ENCODE data around the gene CLRN1. TPM values are rescaled to one million over a fixed set of nuclear protein-coding genes. Genes with fewer than 3 reads are reported as not detected.

CLRN1 gene
- total RNA-seq, 1 donor from 2014 or later = not detected

DNA sequence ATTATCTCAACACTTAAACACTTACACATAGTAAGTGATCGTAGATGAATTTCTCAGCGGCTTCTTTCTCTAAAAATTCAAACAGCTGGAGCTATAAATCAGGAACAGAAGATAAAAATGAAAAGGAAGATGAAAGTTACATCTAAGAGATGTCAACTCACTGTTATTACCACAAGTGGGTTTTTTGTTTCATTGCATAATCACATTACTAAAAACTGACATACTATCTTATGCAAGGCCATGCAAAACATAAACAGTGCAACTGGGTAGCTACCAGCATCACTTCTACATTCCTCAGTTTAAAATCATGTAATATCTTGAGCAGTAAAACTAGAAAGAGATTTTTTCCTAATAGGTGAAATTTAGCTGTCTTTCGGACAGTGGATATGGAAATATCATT lies 82.2 kb downstream of the CLRN1 start:
- Histone ChIP-seq H3K27me3 (ENCODE audit: control insufficient read depth, insufficient read depth, low read length) (peaks cover 5% of the 10 kb centered on the region), H3K36me3 (ENCODE audit: control insufficient read depth, insufficient read depth, low read length) (no peaks in the 10 kb centered on the region), H3K4me3 (ENCODE audit: low read depth, low read length) (no peak overlapping the region)
- FAIRE-seq (no peak), DNase-seq (ENCODE audit: low read depth) (no peak)
- TF ChIP-seq, protein P1, sequence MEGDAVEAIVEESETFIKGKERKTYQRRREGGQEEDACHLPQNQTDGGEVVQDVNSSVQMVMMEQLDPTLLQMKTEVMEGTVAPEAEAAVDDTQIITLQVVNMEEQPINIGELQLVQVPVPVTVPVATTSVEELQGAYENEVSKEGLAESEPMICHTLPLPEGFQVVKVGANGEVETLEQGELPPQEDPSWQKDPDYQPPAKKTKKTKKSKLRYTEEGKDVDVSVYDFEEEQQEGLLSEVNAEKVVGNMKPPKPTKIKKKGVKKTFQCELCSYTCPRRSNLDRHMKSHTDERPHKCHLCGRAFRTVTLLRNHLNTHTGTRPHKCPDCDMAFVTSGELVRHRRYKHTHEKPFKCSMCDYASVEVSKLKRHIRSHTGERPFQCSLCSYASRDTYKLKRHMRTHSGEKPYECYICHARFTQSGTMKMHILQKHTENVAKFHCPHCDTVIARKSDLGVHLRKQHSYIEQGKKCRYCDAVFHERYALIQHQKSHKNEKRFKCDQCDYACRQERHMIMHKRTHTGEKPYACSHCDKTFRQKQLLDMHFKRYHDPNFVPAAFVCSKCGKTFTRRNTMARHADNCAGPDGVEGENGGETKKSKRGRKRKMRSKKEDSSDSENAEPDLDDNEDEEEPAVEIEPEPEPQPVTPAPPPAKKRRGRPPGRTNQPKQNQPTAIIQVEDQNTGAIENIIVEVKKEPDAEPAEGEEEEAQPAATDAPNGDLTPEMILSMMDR (IDR thresholded peaks at IDR 0.05; ENCODE audit: insufficient read depth, low read length, severe bottlenecking) = no peak

DNA sequence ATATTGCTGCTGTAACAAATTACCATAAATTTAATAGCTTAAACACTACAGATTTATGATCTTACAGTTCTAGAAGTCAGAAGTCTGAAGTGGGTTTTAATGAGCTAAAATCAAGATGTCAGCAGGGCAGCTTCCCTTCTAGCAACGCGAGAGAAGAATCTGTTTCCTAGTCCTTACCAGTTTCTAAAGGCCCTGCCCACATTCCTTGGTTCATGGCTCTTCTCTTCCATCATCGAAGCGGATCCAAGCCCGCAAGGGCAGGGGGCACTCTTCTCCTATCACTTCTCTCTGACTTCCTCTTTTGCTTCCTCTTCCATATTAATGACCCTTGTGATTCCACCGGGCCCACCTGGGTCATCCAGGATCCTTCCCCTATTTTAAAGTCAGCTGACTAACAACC lies 83.4 kb downstream of the CLRN1 start:
- H3K4me3 ChIP-seq (ENCODE audit: low read depth, low read length) = no peak overlapping the region
- peaks cover 3% of the 10 kb centered on the region for H3K27me3 ChIP-seq (ENCODE audit: control insufficient read depth, insufficient read depth, low read length)
- DNase-seq (ENCODE audit: low read depth) (no peak), FAIRE-seq (no peak)
- no peaks in the 10 kb centered on the region for H3K36me3 ChIP-seq (ENCODE audit: control insufficient read depth, insufficient read depth, low read length)
- TF ChIP-seq, protein P1 (IDR thresholded peaks at IDR 0.05; ENCODE audit: insufficient read depth, low read length, severe bottlenecking) = no peak

DNA sequence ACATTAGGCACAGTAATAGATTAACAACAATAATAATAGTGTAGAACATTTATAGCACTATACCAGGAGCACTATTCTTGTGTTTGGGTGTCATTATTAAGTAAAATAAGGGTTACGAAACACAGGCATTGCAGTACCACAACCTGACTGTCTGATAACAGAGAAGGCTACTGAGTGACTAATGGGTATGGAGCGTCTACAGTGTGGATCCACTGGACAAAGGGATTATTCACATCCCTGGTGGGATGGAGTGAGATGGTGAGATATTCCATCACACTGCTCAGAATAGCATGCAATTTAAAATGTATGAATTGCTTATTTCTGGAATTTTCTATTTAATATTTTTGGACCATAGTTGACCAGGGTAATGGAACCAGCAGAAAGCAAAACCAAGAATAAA lies 85.5 kb downstream of the CLRN1 start:
- DNase-seq (ENCODE audit: low read depth) (peak; percentile 42), FAIRE-seq (no peak)
- H3K27me3 ChIP-seq (ENCODE audit: control insufficient read depth, insufficient read depth, low read length) = peaks cover 3% of the 10 kb centered on the region
- H3K36me3 ChIP-seq (ENCODE audit: control insufficient read depth, insufficient read depth, low read length) = no peaks in the 10 kb centered on the region
- TF ChIP-seq, protein P1 (IDR thresholded peaks at IDR 0.05; ENCODE audit: insufficient read depth, low read length, severe bottlenecking) = no peak
- H3K4me3 ChIP-seq (ENCODE audit: low read depth, low read length) = no peak overlapping the region

DNA sequence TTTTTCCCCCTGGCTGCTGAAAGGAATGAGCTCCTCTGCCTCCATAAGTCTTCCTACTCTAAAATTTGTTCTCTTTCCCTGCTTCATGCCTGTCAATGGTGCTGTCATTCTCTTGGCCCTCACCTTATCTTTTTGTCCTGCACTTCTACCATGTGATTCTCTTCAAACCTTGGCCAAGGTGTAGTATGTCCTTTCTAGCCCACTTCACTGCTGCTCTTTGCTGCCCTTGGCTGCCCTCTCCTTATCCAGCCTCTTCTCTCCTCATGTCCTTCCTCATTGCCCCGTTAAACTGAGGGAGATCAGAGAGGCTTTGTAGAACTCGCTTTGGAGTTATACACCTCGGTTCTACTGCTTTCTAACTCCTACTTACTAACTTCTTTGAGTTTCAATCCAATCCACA lies 87.0 kb downstream of the CLRN1 start:
- Histone ChIP-seq H3K27me3 (ENCODE audit: control insufficient read depth, insufficient read depth, low read length) (peaks cover 3% of the 10 kb centered on the region), H3K36me3 (ENCODE audit: control insufficient read depth, insufficient read depth, low read length) (no peaks in the 10 kb centered on the region), H3K4me3 (ENCODE audit: low read depth, low read length) (no peak overlapping the region)
- DNase-seq (ENCODE audit: low read depth) (no peak), FAIRE-seq (no peak)
- TF ChIP-seq, protein P1 (IDR thresholded peaks at IDR 0.05; ENCODE audit: insufficient read depth, low read length, severe bottlenecking) = no peak

DNA sequence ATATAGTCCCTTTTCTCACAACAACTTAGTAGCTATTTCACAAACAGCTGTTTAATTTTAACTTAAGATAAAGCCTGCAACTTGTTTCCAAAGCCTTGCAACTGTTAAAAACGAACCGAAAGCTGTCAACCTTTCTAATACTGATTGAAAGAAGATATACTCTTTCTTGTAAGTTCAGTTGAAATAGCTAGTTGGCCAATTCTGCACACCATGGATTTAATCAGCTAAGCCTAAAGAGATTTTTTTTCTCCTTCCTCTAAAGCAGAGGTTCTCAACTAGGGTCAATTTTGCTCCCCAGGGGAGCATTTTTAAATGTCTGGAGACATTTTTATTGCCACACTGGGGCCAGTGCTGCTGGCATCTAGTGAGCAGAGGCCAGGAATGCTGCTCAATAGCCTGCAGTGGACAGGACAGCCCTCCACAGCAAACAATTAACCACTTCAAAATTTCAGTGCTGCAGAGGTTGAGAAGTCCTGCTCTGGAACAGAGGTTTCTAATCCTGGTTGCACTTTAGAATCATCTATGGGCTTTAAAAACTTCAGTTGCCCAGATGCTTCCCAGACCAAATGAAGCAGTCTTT lies 93.4 kb downstream of the CLRN1 start:
- FAIRE-seq (no peak), DNase-seq (ENCODE audit: low read depth) (no peak)
- TF ChIP-seq, protein P1 (IDR thresholded peaks at IDR 0.05; ENCODE audit: insufficient read depth, low read length, severe bottlenecking) = no peak
- Histone ChIP-seq H3K36me3 (ENCODE audit: control insufficient read depth, insufficient read depth, low read length) (no peaks in the 10 kb centered on the region), H3K27me3 (ENCODE audit: control insufficient read depth, insufficient read depth, low read length) (no peaks in the 10 kb centered on the region), H3K4me3 (ENCODE audit: low read depth, low read length) (no peak overlapping the region)

DNA sequence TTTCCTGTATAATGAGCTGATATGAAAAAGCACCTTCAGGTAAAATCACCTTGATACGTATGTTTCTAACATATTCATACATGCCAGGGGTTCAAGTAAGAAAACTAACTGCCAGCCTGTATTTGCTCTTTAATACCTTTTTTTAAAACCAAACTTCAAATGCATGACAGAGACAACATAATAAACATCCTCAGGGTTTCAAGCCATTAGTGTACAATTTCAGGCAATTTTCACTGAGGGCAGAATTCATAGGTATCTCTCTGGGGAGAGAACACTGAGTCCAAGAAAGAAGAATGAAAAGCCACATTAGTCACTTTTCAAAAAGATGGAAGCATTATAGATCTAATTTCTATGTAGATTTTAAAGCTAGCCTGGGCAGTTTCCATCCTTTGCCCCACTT lies 94.2 kb downstream of the CLRN1 start:
- no peak overlapping the region for H3K4me3 ChIP-seq (ENCODE audit: low read depth, low read length)
- FAIRE-seq = no peak
- H3K36me3 ChIP-seq (ENCODE audit: control insufficient read depth, insufficient read depth, low read length) = no peaks in the 10 kb centered on the region
- DNase-seq (ENCODE audit: low read depth) = no peak
- TF ChIP-seq, protein P1 (IDR thresholded peaks at IDR 0.05; ENCODE audit: insufficient read depth, low read length, severe bottlenecking) = no peak
- H3K27me3 ChIP-seq (ENCODE audit: control insufficient read depth, insufficient read depth, low read length) = no peaks in the 10 kb centered on the region
